CD4-positive, alpha-beta T cell treated with Interferon gamma for 1 hour (primary cell): Measurements from ENCODE around the gene PTBP1.
"Not testable (repeated sequence)": the region's sequence is repeated elsewhere in the genome, so short reads cannot be mapped to it uniquely, and the experiment has no call there.

Source experiments
- DNase-seq: peaks from one replicate; pipeline ENCODE4 v3.0.0-alpha.2; 2020

The PTBP1 gene

GRCh38 chr19:834216-834615 is 37.0 kb downstream of the PTBP1 start:
- no peak for DNase-seq

- DNase-seq = no peak
Observed at GRCh38 chr19:835210-835810, 38.1 kb downstream of the PTBP1 start.

- DNase-seq = no peak
Observed at GRCh38 chr19:840519-841206, 43.4 kb downstream of the PTBP1 start, which contains the start of gene PRTN3. TSS of gene PRTN3 (plus strand) at chr19:840999. CDS start at chr19:841009, 10 bp downstream.

- not testable (repeated sequence) for DNase-seq
Observed at GRCh38 chr19:842802-843179, 45.5 kb downstream of the PTBP1 start.

GRCh38 chr19:843180-843835 is 46.1 kb downstream of the PTBP1 start:
- no peak for DNase-seq

GRCh38 chr19:843836-844545 is 46.7 kb downstream of the PTBP1 start:
- DNase-seq = no peak

GRCh38 chr19:844546-844971 is 47.3 kb downstream of the PTBP1 start:
- DNase-seq = no peak

- DNase-seq = no peak
Observed at GRCh38 chr19:845707-846521, 48.7 kb downstream of the PTBP1 start.

- no peak for DNase-seq
Observed at GRCh38 chr19:848386-848921, 51.2 kb downstream of the PTBP1 start.

- DNase-seq = not testable (repeated sequence)
Observed at GRCh38 chr19:849195-849594, 51.9 kb downstream of the PTBP1 start.

- no peak for DNase-seq
Observed at GRCh38 chr19:850221-850978, 53.1 kb downstream of the PTBP1 start.

- DNase-seq = no peak
Observed at GRCh38 chr19:850979-851335, 53.7 kb downstream of the PTBP1 start.

- no peak for DNase-seq
Observed at GRCh38 chr19:852136-853013, 55.1 kb downstream of the PTBP1 start, which contains the start of gene ELANE. TSS of gene ELANE (plus strand) at chr19:852303. CDS start at chr19:852329, 26 bp downstream.

GRCh38 chr19:853014-853585 is 55.8 kb downstream of the PTBP1 start:
- no peak for DNase-seq

GRCh38 chr19:853614-854220 is 56.5 kb downstream of the PTBP1 start:
- DNase-seq = not testable (repeated sequence)

- DNase-seq = no peak
Observed at GRCh38 chr19:854549-854948, 57.3 kb downstream of the PTBP1 start.

- no peak for DNase-seq
Observed at GRCh38 chr19:855142-855541, 57.9 kb downstream of the PTBP1 start.

GRCh38 chr19:855566-856120 is 58.4 kb downstream of the PTBP1 start:
- no peak for DNase-seq

- no peak for DNase-seq
Observed at GRCh38 chr19:858284-858683, 61.0 kb downstream of the PTBP1 start.
